Ectodermal cell (in vitro differentiated cells): Measurements from ENCODE around the gene AUTS2.

Experiments used
- H3K27ac ChIP-seq: 2 replicates; pipeline ENCODE4 v1.7.0; 2013; ENCODE audit warnings: mild to moderate bottlenecking, low read depth, low read length; ENCODE audit not compliant: insufficient read depth, poor library complexity, severe bottlenecking
- H3K27me3 ChIP-seq: 2 replicates; pipeline ENCODE4 v1.7.0; 2013; ENCODE audit warnings: mild to moderate bottlenecking, low read length; ENCODE audit not compliant: insufficient read depth, control insufficient read depth, poor library complexity, severe bottlenecking
- H3K36me3 ChIP-seq: one replicate; pipeline ENCODE4 v1.7.0; 2013; ENCODE audit warnings: low read length; ENCODE audit not compliant: control insufficient read depth, insufficient read depth
- H3K4me1 ChIP-seq: one replicate; pipeline ENCODE4 v1.7.0; 2013; ENCODE audit warnings: low read length; ENCODE audit not compliant: control insufficient read depth, insufficient read depth
- H3K4me3 ChIP-seq: 2 replicates; pipeline ENCODE4 v1.7.0; 2013; ENCODE audit warnings: low read depth, low read length, control low read depth; ENCODE audit not compliant: insufficient read depth
- H3K9me3 ChIP-seq: 2 replicates; pipeline ENCODE4 v1.7.0; 2013; ENCODE audit warnings: mild to moderate bottlenecking, low read length, moderate library complexity; ENCODE audit not compliant: control insufficient read depth
- WGBS, 2 experiments: methylation state at CpG; one replicate each; pipeline ENCODE4 v1.1.7; 2013; ENCODE audit warnings: missing lambda C conversion rate in 2 of 2; 5-methylcytosine and 5-hydroxymethylcytosine counted together

Gene AUTS2

DNA sequence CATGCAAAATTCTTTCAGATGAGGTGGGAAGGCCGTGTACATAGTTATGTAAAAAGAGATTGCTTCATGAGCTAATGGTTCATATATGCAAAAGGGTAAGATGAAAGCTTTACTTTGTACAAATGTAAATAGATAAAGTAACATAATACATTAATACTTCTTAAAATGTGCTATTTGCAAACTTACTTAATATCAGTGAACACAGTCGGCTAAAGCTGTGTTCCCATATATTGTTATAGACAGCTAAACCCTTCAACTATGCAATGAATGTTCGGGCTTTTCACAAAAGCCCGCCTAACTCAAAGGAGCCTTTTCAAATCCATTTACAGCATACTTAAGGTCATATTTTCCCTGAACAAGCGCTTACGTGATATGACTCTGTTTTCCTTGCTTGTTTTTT, 1193.1 kb downstream of the AUTS2 start:
- H3K9me3 ChIP-seq, result no peaks in the 10 kb centered on the region
- peaks cover 39% of the 10 kb centered on the region for H3K36me3 ChIP-seq
- H3K4me1 ChIP-seq, result no peaks in the 10 kb centered on the region
- no peak overlapping the region for H3K4me3 ChIP-seq
- H3K27me3 ChIP-seq, result no peaks in the 10 kb centered on the region
- 94 to 95% methylated on average over 6 of the region's 6 CpGs for WGBS, 2 experiments
- no peak overlapping the region for H3K27ac ChIP-seq

DNA sequence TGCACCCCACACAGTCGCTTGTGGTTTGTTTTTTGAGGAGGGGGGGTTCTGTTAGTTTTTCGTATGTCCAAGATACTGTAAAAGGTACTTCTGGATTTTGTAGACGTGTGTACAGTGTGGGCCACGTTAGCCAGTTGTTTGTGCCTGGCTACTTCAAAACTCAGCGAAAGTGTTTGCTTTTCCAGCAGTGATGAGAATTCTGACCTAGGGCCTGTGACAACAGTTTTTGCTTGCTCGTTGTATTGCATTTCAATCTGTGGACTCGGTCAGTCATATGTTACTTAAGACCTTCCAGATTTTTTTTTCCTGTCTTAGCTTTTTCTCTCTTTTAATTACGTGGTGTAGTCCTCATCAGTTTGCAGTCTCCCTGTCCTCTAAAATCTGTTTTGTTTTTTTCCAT, 1194.8 kb downstream of the AUTS2 start:
- no peak overlapping the region for H3K4me3 ChIP-seq
- WGBS, 2 experiments, result 84 to 85% methylated on average over 8 of the region's 8 CpGs

DNA sequence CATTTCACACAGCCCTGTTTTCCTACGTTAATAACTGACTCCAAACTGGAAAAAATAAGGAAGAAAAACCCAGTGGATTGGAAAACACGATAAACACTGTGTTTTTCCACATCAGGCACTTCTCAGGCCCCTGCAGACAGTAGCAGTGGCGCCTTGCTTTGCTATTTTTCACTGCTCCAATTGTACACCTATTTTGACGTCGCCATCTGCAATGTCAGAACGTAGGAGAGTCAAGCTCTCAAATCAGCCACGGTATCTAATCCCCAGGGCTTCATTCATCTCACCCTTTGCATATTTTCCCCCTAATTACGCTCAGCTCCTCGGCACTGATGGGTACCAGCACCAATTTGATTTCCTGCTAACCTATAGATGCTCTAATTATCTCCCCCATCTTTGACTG, 1195.5 kb downstream of the AUTS2 start:
- no peaks in the 10 kb centered on the region for H3K4me1 ChIP-seq
- no peak overlapping the region for H3K27ac ChIP-seq
- WGBS, 2 experiments, result 93 to 95% methylated on average over 9 of the region's 9 CpGs
- no peak overlapping the region for H3K4me3 ChIP-seq
- H3K36me3 ChIP-seq, result peaks cover 18% of the 10 kb centered on the region
- H3K9me3 ChIP-seq, result no peaks in the 10 kb centered on the region
- H3K27me3 ChIP-seq, result no peaks in the 10 kb centered on the region

More for the DNA sequence above, 1194.8 kb downstream of the AUTS2 start:
- Histone ChIP-seq H3K9me3 (no peaks in the 10 kb centered on the region), H3K4me1 (no peaks in the 10 kb centered on the region), H3K36me3 (peaks cover 25% of the 10 kb centered on the region), H3K27me3 (no peaks in the 10 kb centered on the region), H3K27ac (no peak overlapping the region)

DNA sequence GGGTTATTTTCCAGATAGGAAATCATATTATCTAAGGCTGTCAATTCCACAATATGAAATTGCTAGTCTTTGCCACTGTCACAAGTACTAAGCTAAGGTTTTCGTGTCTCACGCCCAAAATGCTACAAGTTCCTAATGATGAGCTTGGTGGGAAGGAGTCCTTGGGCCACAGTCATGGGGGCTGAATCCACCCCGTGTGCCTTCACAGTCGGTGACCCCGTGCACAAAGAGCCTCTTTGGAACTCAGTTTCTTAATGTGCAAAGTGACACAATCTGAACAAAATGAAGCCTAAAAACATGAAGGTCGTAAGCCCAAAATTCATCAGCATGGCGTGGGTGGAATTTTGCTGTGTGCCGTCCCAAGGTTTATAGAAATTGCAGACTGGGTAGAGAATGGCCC, 1196.7 kb downstream of the AUTS2 start:
- 94 to 96% methylated on average over 8 of the region's 8 CpGs for WGBS, 2 experiments
- Histone ChIP-seq H3K9me3 (no peaks in the 10 kb centered on the region), H3K27me3 (no peaks in the 10 kb centered on the region), H3K4me1 (no peaks in the 10 kb centered on the region), H3K36me3 (peaks cover 7% of the 10 kb centered on the region), H3K27ac (no peak overlapping the region), H3K4me3 (no peak overlapping the region)

DNA sequence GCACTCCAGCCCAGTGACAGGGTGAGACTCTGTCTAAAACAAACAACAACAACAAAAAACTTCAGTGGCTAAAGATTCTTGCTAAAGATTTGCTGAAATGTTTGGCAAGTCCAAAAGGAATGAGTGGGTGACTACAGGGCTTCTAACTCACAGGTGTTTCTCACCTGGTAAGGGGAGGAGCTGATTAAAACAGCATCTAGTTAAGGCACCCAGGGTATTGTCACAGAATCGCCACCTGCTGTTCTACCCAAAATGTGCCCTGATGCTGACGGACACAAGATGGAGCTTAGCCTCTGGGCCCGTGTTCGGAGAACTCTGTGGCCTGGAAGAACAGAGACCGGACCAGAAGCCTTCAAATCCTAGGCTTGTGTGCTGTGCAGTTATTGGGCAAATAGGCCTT, 1197.7 kb downstream of the AUTS2 start:
- Histone ChIP-seq H3K9me3 (no peaks in the 10 kb centered on the region), H3K4me3 (no peak overlapping the region), H3K27ac (no peak overlapping the region), H3K36me3 (peaks cover 2% of the 10 kb centered on the region), H3K27me3 (no peaks in the 10 kb centered on the region), H3K4me1 (no peaks in the 10 kb centered on the region)
- 87 to 89% methylated on average over 5 of the region's 5 CpGs for WGBS, 2 experiments

DNA sequence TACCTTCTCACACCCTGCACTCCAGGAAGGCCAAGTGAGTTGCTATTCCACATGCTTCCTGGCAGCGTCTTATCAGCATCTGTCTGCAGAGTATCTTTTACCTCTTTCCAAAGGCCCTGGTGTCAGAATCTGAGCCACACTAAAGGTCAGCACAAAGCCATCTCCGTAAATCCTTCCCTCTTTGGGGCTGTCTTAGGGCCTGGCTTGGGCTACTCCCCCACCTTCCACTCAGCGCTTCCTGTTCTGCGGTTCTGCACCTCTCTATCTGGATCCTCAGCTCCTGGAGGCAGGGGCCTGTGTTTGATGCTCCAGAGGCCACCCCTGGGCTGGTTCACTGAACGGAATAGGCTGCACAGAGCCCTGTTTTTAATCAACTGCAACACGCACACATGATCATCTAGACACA, 1198.8 kb downstream of the AUTS2 start:
- no peak overlapping the region for H3K4me3 ChIP-seq
- no peaks in the 10 kb centered on the region for H3K36me3 ChIP-seq
- H3K27ac ChIP-seq, result no peak overlapping the region
- WGBS, 2 experiments, result 89 to 92% methylated on average over 6 of the region's 6 CpGs
- H3K4me1 ChIP-seq, result no peaks in the 10 kb centered on the region
- H3K27me3 ChIP-seq, result no peaks in the 10 kb centered on the region
- no peaks in the 10 kb centered on the region for H3K9me3 ChIP-seq

DNA sequence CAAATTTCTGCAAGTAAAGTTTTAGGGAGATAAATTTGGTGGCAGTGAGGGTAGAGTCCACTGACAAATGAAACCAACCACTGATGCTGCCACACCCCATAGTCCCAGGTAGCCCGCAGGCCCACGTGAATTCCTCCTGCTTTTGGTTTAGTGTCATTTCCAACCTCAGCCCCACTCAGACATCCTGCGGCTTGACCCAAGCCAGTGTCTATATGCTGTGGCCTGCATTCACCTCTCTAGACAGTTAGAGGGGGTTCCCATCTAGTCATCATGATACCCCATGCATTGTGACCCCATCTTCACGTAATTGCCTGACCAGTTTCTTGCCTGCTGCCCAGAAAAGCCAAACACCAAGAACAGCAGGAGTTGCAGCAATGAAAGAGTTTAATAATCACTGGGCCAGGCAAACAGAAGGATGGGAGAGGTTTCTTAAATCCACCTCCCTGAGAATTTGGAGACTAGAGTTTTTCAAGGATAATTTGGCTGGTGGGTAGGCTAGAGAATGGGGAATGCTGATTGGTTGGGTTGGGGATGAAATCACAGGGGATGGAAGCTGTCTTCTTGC, 1201.6 kb downstream of the AUTS2 start:
- Histone ChIP-seq H3K27me3 (no peaks in the 10 kb centered on the region), H3K4me1 (no peaks in the 10 kb centered on the region), H3K27ac (no peak overlapping the region), H3K9me3 (peaks cover 2% of the 10 kb centered on the region), H3K36me3 (no peaks in the 10 kb centered on the region), H3K4me3 (no peak overlapping the region)
- WGBS, 2 experiments, result 91 to 93% methylated on average over 4 of the region's 4 CpGs

DNA sequence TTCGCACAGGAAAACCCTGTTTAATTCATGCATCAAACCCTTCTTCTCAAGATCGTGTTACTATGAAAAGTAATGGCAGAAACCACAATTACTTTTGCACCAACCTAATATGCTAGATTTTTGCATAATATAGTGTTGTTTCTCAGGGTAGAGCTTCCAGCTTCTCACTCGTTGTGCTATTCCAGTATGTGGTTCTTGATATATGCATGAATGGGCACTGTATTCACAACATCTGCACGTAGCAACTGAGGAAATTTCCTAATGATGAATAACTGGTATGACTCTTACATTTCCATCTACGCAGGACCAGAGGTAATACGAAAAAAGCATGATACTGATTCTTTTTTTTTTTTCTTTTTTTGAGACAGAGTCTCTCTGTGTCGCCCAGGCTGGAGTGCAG, 1207.1 kb downstream of the AUTS2 start:
- no peaks in the 10 kb centered on the region for H3K36me3 ChIP-seq
- 78 to 83% methylated on average over 7 of the region's 7 CpGs for WGBS, 2 experiments
- no peaks in the 10 kb centered on the region for H3K27me3 ChIP-seq
- no peak overlapping the region for H3K27ac ChIP-seq
- H3K4me3 ChIP-seq, result no peak overlapping the region
- H3K4me1 ChIP-seq, result no peaks in the 10 kb centered on the region
- peaks cover 2% of the 10 kb centered on the region for H3K9me3 ChIP-seq

DNA sequence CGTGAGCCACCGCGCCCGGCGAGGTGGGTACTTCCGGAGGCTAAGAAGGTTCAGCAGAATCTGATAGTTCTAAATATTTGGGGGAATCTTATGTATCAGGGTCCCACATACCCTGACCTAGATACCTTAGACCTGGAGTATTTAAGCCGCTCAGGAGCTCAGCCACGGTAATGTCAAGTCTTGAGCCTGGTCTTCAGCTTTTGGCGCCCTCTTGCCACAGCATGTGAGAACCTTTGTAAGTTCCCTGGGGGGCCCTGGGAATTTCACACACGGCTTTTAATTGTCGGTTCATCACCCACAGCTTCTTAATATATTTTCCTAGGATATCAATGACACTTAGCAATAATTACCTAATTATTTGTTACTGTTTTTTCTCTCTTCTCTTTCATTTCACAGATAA, 1209.4 kb downstream of the AUTS2 start:
- peaks cover 2% of the 10 kb centered on the region for H3K9me3 ChIP-seq
- H3K4me3 ChIP-seq, result no peak overlapping the region
- no peaks in the 10 kb centered on the region for H3K36me3 ChIP-seq
- no peaks in the 10 kb centered on the region for H3K4me1 ChIP-seq
- no peak overlapping the region for H3K27ac ChIP-seq
- no peaks in the 10 kb centered on the region for H3K27me3 ChIP-seq
- WGBS, 2 experiments, result 79 to 80% methylated on average over 11 of the region's 11 CpGs

DNA sequence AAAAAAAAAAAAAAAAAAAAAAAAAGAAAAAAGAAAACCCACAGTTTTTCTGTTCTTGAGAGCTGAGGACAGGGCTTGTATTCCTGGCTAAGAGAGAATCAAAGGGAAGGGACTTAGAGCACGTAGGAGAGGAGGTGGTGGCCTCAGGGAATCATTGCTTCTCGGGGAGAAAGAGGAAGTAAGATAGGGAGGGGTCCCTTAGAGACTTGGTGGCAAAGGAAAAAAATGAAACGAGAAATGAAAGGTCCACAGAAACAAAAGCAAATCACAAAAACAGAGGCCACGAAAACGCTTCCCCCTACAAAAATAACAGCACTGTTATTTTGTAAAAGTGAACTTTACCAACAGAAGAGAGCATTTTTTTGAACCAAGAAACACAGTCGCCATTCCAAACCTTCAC, 1210.6 kb downstream of the AUTS2 start:
- H3K4me1 ChIP-seq, result no peaks in the 10 kb centered on the region
- H3K9me3 ChIP-seq, result no peaks in the 10 kb centered on the region
- H3K4me3 ChIP-seq, result no peak overlapping the region
- WGBS, 2 experiments, result 77 to 81% methylated on average over 6 of the region's 6 CpGs
- no peak overlapping the region for H3K27ac ChIP-seq
- H3K36me3 ChIP-seq, result no peaks in the 10 kb centered on the region
- no peaks in the 10 kb centered on the region for H3K27me3 ChIP-seq
